ENCODE measurements around the gene VEPH1. TPM values are rescaled to one million over a fixed set of nuclear protein-coding genes. Genes with fewer than 3 reads are reported as not detected.
A peak's percentile ranks its signal among the peaks of the same experiment; 100 is the strongest.

VEPH1 gene
- polyA plus RNA-seq, 5 donors, result 28.5 to 49.6 (median 43.5) TPM

DNA sequence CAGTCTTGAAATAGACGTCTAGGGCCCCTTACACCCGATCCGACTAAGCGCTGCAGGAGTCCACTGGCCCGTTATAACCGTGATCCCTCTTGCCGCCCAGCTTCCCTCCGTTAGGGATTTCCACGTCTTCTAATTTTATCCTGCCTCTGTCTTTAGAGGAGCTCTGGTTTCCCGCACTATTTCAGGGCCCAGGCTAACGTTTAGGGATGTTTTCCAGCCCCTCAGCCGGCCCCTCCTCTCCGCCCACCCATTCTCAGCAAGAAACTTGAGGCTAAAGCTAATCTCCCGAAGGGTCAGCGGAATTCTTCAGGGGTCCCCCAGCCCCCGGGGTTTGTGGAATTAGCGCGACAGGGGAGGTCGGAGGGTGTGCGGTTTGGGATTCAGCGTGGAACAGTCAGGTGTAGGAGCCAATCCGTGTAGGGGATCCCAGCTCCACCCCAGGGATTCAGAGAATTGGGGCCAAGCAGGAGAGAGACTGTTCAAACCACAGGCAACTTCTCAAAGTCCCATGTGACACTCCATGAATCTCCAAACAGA, 65.0 kb downstream of the VEPH1 start:
- DNase-seq, result peak in 1 of 2 donors; percentile 34

DNA sequence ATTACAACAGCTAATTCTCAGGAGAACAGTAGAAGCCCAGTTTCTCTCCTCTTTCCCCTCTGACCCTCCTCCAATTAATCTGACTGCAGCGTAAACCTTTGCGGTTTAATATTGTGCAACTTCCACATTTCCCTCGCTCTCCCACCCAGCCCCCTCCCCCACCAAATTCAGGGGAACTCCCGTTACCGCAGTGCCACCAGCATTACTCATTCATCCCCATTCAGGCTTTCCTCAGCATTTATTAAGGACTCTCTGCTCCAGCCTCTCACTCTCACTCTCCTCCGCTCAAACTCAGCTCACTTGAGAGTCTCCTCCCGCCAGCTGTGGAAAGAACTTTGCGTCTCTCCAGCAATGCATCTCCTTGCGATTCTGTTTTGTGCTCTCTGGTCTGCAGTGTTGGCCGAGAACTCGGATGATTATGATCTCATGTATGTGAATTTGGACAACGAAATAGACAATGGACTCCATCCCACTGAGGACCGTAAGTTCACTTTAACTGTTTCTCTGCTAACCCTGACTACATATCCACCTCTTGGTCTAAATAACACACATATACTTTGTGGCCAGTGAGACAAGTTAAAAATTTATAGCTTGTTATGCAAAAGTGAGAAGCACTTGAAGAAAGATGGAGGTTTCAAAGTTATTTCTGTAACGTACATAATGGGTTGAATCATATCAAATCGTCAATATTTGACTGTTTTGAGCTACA, 66.5 kb downstream of the VEPH1 start, which contains the start of gene PTX3:
TSS of gene PTX3 (plus strand) at position 268 of the 709 bp plus-strand sequence. CDS start at position 352, 84 bp downstream.
- peak; percentile 72 to 74 for DNase-seq

DNA sequence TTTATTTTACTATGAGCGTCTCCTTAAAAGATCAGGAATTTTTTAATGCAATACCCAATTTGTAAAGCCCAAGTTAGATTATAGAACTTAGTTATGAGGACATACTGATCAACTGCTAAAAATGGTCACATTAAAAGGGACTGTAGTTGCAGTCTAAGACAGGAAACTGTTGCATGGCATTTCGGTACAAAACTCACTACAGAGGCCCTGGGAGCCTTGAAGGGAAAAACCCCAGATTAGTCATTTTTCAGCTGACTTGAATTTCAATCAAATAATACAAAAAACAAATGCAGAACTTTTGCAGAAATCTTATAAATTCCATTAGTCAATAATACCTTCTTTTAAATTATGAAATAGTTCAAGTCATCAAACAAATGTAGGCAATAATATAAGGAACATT, 73.5 kb downstream of the VEPH1 start:
- no peak for DNase-seq

DNA sequence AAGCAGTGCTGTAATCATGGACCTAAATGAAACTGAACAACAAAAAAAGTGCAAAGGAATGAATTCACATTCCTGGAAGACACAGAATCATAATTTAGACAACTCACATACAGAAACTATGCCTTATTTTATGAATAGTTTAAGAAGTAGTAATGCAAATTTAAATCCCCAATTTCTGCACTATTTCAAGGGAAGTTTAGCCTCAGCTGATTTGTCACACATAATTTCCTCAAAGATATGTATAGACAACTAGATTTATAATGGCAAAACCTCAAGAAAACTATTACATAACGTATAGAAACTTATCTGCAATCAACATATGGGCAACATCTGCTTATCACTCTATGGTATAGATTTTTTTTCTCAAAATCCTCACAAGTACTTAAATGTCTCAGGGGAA, 74.4 kb downstream of the VEPH1 start:
- no peak for DNase-seq

DNA sequence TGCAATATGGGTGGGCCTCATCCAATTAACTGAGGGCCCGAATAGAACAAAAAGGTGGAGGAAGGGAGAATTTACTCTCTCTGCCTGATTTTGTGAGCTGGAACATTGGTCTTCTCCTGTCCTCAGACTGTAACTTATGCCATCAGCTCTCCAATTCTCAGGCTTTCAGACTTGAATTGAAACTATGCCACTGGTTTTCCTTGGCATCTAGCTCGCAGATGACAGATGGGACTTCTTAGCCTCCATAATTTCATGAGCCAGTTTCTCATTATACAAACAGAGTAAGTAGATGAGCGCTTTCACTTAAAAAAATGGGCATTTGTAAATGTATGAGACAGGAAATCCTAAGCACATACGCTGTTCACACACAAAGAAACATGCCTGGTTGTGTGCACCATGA, 75.3 kb downstream of the VEPH1 start:
- DNase-seq, result no peak

DNA sequence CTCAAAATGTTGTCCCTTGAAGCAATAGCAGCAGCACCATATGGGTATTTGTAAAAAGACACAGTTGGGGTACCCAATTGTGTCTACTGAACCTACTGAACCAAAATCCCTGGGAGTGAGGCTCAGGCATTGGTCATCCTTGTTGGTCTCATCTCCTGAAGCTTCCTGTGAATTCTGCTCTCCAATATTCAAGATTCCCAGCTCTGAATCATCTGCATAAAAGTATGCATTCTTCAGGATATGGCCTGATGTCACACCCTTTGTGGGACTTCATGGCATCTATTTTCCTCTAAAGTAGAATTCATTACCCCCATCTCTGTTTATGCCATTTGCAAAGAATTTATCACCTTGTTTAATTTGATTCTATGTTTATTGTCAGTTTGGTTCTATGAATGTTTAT, 79.9 kb downstream of the VEPH1 start:
- no peak for DNase-seq

DNA sequence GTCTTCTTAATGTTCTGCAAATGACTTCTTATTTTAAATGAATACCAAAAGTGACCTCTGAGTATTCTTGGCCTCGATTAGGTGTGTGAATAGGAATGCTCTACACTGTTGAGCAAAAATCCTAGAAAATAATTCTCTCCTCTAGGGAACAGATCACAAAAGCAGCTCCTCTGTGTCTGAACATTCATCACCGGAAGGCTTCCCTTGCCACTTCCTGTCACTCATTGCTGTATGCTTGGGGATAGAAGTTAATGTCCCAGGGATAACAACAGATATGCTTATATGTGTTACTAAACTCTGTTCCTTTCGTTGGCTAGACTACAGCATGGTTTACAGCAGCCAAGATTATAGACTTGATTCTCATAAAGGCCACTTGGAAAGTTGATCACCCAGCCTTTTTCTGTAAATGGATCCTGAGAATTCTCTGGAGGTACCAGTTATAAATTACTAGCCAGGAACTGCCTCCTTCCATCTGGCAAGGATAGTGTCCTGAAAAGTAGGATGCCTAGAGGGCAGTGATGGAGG, 82.5 kb downstream of the VEPH1 start:
- DNase-seq, result no peak

DNA sequence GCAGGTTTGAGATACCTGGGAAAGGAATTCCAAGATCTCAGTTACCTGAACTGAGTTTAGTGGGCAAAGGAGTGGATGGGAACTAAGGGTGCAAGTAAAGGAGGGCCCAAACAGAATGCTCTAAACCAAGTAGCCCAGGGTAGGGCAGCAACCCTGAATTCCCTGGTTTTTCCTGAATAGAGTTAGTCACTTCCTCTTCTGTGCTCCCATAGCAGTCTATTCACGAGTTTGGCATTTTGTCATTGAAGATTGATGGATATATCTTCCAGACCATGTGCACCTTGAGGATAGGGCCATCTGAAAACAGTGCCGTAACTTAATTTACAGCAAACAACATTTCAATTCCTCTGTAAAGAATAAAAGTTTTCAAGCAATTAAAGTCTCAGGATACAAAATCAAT, 85.1 kb downstream of the VEPH1 start:
- no peak for DNase-seq

DNA sequence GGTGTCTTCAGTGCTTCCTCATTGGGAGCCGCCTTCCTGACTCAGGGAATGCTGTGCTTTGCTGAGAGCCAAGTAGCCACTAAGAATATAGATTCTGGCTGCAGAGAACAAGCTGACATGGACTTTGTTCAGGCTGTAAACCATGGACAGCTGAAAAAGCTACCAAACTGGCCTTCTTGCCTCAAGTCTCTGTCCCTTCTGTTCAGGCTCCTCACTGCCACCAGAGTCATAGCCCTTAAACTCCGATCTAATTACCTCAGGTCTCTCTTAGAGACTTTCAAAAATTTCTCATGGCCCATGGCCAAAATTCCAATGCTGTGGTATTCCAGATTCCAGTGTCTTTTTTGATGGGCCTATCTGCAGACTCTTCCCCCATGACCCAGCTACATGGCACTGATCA, 86.0 kb downstream of the VEPH1 start:
- DNase-seq, result no peak

DNA sequence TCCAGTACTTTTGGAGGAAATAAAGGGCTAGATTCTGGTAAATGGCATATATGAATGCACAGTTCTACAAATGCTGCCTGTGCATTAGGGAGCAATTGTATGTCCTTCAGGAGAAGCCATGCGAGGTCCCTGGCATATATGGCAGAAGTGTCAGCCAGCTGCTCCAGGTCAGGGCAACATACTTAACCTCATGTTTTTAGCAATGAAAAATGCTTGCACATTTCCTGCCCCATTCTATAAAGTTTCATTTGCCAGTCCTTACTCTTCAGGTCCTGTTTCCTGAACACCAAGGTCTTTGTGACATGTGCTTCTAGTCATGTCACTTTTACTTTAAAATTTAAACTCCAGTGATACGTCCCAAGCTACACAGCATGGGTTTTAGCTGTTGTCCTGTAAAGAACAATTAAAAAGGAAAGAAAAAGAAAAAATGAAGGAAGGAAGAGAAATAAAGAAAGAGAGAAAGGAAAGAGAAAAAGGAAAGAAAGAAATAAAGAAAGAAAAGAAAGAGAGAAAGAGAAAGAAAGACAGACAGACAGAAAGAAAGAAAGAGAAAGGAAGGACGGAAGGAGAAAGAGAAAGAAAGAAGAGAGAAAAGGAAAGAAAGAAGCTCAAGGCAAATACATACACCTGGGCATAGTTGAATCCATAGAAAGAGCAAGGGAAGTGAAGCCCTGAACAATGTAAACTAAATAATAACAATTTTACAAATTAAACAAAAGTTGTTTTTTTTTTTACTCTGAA, 86.7 kb downstream of the VEPH1 start:
- no peak for DNase-seq

DNA sequence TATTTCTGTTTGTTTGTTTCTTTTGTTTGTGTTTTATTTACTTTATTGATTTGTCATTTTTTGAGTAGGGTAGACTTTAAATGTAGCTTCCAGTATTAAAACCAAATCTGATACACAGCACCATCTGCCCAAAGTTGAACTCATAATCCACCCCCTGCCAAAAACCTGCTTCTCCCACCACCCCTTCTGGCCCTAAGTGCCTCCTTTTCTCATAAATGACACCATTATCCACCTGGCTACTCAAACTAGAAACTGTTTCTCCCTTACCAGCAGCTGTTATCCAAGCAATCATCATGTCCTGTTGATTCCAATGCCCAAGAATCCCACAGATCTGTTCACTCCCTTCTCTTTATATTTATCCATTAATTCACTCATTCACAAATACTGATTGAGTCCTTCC, 88.4 kb downstream of the VEPH1 start:
- no peak for DNase-seq

DNA sequence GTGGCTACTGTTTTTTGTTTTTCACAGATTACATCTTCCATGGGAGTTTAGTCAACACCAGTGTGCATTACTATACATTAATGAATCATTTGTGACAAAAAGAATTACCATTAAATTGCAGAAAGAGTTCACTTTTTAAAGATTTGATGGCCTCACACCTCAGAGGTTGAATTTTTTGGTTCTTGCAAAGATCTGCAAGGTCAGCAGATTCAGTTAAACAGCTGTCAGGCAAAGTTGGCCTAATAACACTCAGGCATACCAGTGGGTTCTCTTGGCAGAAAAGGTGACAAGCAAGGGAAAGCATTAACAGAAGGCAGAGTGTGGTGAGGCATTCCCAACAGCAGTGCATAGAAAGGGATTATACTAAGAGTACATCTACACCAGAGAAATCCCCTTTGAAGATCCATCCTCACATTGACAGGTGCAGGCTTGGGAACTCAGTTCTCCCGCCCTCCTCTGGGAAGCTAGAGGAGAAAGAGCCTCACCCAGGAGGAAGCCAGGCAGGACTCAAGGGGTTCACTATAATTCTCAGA, 90.8 kb downstream of the VEPH1 start:
- DNase-seq, result no peak

DNA sequence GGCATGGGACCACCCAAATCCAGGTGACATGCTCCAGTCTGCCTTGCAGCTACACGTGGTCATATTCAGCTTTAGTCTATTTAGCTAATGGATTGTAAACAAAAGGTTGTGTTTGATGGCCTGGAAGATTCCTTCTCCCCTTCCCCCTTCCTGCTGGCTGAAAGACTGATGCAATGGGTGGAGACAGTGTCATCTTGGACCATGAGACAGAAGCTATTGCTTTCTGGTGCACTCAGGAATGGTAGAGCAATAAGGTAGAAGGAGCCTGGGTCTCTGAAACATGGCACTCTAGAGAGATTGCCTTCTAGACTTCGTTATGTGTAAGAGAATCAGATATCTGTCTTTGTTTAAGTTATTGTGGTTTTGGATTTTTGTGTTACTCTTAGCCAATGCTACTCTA, 92.3 kb downstream of the VEPH1 start:
- DNase-seq, result no peak

DNA sequence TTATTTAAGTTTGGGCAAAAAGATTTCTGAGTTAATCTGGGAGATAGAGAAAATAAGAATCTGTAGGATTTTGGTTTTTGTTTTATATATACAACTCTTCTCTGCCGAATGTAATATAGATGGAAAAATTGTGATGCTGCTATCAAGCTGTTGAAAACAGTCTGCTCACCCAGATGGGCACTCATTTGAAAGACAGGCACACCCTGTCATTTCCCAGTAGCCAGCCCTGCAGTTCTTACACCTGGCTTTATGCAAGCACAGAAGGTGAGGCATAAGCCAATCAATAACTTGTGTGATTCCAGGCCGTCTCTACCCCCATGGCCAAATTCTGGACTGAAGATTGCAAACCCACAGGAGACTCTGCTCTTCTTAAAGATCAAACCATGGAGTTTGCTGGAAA, 93.7 kb downstream of the VEPH1 start:
- DNase-seq, result no peak

DNA sequence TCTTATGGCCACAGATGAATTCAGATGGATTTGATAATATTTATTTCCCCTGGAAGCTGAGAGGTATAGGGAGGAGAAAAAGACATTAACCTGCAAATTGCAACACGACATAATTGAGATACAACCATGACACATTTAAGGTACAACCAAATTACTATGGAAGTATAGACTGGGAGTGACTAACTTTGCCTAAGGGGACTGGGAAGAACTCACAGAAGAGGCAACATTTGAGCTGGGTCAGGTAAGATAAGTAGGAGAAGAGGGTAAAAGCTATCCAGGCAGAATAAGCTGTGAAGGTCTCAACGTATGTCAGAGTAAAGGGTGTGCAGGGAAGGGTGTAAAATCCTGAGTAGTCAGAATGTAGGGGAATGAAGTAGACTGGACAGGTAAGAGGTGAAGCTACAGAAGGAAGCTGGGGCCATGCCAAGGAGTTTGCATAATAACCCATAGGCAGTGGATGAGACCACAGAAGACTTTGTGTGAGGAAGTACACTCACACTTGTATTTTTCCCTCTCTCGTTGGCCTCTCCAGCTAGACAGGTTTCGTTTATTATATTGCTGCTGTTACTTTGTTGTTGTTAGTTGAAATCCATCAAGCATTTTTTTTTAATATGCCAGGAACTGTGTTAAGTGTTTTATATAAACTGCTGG, 94.6 kb downstream of the VEPH1 start:
- DNase-seq, result no peak

DNA sequence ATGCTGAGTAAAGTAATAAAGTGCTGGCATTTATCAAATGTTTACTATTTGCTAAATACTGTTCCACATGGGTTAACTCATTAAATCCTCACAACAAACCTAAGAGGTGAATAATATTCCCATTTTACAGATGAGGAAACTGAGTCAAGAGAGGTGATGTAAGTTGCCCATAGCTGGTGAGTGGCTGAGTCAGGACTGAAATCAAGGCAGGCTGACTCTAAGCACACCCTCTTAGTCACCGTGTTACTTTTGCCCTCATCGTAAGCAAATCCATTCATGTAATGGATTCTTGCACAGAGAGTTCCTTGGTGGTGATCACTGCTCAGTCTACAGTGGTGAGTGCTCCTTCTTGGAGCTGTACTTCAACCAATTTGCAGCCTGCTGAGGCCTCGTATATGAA, 95.4 kb downstream of the VEPH1 start:
- DNase-seq, result no peak

DNA sequence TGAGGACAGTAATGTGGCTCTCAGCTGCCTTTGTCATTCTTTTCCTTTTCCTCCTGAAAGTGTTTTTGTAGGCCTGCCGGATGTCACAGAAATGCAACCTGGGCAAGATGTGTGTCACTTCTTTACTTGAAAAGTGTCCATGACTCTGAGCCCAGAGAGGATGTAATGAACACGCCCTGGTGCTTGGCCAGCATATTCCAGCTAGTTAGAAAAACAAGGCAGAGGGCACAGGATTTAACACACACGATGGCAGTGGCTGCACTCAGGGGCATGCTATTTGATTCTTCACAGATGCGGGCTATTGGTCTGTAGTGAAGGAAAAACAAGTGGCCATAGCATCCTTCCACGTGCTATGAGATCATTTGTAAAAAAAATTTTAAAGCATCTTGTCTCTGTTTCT, 96.8 kb downstream of the VEPH1 start:
- no peak for DNase-seq

DNA sequence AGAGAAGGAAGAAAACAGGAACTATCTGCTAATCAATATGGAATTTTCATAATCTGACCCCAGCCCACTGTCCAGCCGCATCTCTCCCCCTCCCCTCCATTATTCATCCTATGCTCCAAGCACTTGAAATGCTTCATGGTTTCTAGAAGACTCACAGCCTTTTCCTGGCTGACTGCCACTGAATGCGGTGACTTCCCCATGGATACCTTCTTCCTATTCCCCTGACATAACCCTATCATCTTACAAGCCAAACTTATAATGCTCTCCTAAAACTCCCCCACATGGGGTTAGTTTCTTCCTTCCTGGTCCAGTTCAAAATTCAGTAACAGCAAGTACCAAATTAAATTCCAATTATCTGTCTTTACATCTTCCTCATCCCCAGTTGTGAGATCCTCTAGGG, 97.8 kb downstream of the VEPH1 start:
- DNase-seq, result no peak

DNA sequence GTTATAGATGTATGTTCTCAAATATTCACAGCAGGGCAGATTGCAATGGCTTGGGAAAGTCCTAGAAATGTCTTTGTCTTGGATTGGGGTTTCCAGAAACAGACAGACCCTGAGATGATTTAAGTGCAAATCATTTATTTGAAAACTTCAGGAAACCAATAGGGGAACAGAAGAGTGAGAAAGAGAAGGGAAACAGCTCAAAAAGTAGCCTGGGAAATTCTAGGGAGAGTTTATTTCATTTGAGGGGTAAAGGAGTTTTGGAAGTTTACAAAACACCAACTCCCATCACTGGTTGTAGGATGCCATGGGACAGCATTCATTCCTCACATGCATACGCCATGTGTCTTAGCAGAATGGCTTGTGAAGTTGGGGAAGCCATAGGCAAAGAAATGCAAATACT, 98.8 kb downstream of the VEPH1 start:
- DNase-seq, result no peak

DNA sequence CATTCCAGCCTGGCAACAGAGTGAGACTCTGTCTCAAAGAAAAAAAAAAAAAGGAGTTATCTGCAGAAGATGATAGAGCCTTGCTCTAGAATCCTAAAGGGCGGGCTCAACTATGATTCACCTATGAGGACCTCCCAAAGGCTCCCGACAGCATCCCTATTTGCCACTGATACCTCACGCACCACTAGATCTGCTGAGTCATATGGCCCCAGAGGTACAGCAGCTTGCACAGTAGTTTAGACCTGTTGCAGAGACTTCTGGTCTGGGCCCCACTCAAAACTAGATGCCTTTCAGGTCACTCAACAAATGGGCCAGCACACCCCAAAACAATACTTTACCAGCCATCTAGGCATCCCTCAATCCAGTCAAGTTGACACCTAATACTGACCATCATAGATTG, 104.6 kb downstream of the VEPH1 start:
- no peak for DNase-seq

DNA sequence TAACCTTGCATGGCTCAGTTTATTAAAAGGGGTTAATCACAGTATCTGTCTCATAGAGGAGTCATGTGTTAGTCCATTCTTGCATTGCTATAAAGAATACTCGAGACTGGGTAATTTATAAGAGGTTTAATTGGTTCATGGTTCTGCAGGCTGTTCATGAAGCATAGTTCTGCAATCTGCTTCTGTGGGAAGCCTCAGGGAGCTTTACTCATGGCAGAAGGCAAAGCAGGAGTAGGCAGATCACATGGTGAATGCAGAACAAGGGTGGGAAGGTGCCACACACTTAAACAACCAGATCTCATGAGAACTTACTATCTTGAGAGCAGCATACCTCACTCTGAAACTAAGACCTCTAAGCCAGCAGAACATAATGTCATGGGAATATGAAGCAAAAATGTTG, 108.8 kb downstream of the VEPH1 start:
- DNase-seq, result no peak

DNA sequence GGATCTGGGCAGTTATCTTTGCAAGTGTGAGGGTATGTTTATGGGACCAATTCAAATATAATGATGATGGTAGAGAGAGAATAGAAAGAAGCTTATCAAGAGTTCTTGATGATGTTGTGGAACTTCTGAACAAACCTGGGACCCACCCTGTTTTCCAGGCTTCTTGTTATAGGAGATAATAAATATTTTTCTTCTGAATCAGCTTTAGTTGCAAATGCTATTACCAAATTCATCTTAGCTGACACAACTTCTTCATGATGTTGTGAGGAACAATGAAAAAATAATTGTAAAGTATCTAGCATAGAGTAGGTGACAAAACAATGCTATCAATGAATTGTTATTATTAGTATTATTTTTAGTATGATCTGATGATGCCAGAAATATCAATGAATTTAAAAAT, 110.1 kb downstream of the VEPH1 start:
- DNase-seq, result no peak
